Right lobe of liver (tissue), 4 donors: ENCODE measurements around the gene KMT2C.

Source experiments
- CTCF ChIP-seq, 4 donors: fragments of 200-600 bp in 3 of 4; fragments of 450-650 bp in 1 of 4; IDR thresholded peaks; one replicate each; pipeline versions ENCODE4 v1.5.1 to v1.8.0; 2016 to 2022; ENCODE audit warnings: antibody characterized with exemption in 4 of 4, mild to moderate bottlenecking in 2 of 4
- POLR2A ChIP-seq: fragments of 450-650 bp; IDR thresholded peaks from one replicate; pipeline ENCODE4 v1.6.1; 2017; ENCODE audit warnings: antibody characterized with exemption, mild to moderate bottlenecking
- donor health status: DM: no; HTN: no; CAD: no.
- donor health status: DM: no; HTN: no; CAD: no.
- donor health status: DM: no; HTN: yes; CAD: no.

DNA sequence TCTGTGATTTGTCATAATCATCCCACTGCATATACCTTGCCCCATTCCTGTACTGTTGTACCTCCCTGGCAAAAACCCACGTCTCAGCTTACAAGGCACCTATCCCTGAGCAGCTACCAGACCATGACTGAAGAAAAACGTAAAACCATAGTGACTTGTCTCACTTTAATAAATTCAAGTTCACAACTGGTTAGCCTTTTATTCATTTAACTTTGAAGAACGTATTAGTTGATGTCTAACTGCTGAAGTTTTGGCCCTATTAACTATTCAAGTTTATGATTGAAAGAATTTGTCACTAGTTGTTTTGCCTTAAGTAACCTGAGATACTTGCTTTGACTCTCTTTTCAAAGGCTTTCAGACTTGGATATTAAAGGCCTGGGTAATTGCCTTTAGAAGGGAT, 350.7 kb downstream of the KMT2C start:
- TF ChIP-seq CTCF (IDR thresholded peaks at IDR 0.05): no peak
- TF ChIP-seq POLR2A: no peak
